HG03139 (cell line): Measurements from ENCODE around the gene PMEPA1.

Experiments
- ATAC-seq: cut with Tn5 transposase; IDR thresholded peaks from one replicate; pipeline ENCODE4 v1.9.1; 2021; ENCODE audit not compliant: unreplicated experiment

PMEPA1 gene, protein sequence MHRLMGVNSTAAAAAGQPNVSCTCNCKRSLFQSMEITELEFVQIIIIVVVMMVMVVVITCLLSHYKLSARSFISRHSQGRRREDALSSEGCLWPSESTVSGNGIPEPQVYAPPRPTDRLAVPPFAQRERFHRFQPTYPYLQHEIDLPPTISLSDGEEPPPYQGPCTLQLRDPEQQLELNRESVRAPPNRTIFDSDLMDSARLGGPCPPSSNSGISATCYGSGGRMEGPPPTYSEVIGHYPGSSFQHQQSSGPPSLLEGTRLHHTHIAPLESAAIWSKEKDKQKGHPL

DNA sequence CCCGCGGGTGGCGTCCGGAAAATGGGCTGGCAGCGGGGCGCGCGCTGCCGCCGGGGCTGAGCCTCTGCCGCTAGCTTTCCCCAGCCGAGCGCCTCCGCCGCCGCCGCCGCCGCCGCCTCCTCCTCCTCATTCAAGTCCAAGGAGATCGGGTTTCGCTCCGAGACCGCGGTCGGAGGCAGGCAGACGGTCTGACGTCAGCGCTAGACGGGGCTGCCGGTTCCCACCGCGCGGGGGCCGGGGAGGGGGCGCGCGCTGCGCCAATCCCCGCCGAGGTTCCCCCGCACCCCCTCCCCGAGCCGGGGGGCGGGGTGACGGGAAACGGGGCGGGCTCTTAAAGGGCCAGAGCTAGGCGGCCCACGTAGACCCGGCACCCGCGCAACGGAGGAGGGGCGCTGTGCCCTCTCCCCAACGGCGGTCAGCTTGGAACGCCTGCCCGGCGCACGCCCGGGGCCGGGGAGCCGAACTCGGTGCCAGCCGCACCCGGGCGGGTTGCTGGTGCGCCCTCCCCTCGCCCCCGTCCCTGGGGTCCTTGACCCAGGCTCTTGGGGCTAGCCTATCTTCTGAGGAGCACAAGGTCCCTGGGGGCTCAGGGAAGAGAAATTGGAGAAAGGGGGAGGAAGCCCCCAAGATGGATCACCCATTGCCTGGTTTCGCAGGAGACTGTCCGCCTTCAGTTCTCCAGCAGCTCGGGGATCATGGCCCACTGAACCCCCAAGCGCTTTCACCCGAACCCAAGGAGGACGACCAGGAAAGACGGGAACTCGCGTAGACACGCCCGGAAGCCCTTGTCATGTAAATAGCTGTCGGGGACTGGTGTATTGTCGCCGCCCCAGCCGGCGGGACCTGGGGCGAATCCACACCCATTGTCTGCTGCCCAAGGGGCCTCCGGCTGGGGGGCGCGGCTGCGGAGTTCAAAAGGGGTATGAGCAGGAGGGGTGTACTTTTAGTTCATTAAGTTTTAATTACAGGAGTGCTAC lies at the start of gene PMEPA1:
PMEPA1 (minus strand) TSS at position 193 of the 977 bp plus-strand sequence. CDS start 433 bp downstream, outside the sequence.
- ATAC-seq: peak; percentile 61

DNA sequence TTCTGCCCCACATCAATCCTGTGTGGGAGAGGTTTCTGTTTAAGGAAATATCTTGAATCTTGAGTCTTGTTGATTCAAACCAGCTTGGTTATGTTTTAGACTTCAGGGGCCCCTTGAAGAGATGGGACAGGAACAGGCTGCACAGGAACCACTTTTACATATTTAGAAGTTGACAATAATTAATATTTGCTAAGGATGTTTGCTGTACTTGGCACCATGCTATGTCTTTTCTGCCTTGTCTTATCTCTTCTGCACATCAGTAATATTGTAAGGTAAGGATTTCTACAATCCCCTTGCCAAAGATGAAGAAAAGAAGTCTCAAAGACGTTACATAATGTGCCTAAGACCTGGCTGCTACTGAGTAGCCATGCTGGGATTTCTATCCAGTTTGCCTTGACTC lies 48.0 kb upstream of the PMEPA1 start:
- no peak for ATAC-seq

DNA sequence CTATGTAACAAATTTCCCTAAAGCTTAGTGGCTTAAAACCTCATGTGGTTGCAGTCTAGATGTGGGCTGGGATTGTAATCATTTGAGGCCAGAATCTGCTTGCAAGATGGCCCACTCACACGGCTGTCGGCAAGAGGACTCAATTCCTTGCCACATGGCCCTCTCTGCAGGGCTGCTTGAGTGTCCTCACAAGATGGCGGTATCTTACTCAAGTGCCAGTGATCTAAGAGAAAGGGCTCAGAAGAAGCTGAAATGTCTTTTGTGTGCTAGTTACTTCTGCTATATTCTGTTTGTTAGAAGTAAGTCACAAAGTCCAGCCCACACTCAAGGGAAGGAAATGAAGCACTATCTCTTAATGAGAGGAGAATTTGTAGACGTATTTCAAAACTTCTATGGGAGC lies 47.1 kb upstream of the PMEPA1 start:
- ATAC-seq: no peak

DNA sequence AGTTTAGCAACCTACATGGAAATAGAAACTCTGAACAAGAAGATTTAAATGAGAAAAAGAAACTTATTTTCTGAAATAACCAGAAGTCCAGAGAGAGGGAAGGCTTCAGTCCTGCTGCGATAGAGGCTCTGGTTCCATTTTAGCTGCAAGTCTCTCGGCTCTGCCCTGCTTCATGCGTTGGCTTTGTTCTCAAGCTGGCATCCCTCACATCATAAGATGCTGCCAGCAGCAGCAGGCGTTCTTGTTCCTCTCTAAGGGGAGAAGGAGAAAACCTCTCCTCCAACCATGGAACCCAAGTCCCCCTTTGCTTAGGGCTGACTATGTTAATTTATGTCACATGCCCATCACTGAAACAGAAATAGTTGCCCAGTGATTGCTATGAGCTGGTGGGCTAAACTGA lies 46.4 kb upstream of the PMEPA1 start:
- ATAC-seq: no peak

DNA sequence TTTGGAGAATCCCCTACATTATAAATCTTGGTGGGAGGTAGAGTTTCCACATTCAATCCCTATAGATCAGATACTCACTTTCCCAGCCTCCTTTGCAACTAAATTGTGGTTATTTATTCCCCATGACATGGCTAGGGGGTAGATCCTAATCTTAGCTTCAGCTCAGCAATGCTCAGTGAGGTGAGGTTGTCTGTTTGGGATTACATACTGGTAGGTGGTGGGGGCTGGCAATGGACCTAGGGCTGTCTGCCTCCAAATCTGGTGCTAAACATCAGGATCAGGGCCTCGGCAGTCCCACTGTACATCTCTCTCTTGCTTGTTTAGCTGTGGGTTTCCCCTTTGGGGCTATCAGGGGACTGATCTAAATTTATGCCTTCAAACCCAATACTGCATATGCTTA lies 45.8 kb upstream of the PMEPA1 start:
- ATAC-seq: no peak

DNA sequence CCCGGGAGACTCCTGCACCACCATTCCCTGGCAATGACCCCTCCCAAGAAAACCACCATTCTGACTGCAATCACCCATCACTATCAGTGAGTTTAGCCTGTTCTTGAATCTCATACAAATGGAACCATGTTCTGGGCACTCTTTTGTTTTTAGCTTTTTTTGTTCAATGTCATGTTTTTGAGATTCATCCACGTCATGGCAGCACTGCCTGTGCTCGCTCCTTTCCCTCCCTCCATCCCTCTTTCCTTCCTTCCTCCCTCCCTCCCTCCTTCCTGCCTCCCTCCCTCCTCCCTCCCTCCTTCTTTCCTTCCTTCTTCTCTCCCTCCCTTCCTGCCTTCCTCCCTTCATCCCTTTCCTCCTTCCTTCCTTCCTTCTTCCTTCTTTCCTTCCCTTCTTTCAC lies 44.4 kb upstream of the PMEPA1 start:
- ATAC-seq: no peak

DNA sequence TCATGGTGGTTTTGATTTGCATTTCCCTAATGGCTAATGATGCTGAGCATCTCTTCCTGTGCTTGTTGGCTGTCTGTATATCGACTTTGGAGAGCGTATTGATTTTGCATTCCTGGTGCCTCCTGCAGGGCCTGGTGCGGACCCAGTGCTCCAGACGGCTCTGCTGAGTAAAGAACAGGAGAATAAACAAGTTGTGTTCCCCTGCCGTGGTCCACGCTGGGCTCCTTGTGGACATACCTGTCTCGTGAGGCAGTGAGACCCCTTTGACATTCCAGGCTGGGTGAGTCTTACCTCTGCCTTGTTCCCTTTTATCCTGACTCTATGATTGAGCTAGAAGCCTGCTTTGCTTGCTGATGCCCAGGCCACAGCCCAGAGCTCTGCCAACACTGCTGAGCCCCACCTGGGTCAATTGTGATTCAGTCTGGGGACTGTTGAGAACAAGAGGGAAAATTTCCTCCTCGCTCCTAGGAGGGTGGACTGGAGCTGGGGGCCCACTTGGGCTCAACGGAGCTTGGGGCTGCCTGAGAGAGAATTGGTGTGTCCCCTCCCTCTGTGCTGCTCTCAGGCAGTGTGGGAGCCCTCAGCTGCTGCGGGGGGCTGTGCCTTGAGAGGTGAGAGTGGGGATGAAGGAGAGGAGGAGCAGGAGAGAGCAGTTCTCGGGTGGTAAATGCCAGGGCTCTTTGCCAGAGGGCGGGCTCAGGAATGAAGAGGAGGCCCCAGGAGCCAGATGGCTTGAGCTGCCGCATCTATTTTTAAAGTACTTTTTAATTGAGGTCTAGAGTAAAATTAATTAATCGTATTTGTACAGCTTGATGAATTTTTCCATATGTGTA lies 43.7 kb upstream of the PMEPA1 start:
- ATAC-seq: no peak

DNA sequence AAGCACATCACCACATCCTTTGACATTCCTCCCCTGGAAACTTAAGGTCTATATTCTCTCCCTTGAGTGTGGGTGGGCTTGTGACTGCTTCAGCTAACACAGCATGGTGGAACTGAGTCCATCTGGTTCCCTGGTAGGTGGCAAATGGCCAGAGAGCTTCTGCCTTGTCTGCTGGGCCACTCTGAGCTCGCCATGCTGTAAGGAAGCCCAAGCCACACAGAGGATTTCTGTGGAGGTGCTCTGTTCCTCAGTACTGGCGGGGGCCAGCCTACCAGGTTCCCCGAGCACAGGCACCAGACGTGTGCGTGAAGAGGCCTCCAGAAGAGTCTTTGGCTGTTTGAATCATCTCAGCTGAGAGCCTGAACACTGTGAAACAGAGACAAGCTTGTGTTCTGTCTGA lies 41.6 kb upstream of the PMEPA1 start:
- no peak for ATAC-seq

DNA sequence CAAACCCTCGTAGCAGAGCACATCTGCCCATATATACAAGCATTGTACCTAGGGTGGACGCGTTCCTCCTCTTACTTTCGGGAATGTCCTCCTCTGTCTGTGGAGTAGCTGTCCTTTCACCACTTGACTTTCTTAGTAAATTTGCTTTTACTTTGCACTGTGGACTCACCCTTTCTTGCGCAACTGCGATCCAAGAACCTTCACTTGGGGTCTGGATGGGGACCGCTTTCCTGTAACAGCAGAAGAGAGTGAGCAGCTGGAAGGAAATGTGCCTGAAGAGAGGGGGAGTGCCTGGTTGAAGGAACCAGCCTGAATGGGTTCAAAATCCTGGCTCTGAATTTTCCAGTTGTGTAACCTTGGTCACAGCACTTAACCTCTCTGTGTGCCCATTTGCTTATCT lies 40.1 kb upstream of the PMEPA1 start:
- no peak for ATAC-seq

DNA sequence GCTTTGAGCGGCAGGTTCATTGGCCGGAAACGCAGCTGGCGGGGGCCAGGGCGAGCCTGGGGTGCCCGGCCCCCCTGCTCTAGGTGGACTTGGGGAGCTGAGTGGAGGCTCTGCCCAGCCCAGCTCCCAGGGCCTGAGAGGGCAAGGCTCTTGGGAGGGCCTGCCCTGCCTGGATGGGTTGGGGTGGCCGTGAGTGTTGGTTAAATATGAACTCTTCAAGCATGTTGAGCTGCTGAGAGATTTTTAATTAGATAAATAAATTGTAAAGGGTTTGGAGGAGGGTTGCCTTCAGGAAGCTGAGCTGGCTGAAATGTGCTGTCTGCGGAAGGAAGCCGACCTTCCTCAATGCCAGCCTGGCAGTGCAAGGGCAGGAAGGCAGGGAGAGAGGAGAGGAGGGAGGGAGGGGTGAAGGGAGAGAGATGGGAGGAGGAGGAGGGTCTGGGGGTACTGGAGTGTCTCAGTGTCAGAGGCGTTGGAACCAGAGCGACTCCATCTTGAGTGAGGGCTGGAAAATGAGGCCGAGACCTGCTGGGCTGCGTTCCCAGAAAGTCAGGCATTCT lies 39.4 kb upstream of the PMEPA1 start:
- no peak for ATAC-seq

DNA sequence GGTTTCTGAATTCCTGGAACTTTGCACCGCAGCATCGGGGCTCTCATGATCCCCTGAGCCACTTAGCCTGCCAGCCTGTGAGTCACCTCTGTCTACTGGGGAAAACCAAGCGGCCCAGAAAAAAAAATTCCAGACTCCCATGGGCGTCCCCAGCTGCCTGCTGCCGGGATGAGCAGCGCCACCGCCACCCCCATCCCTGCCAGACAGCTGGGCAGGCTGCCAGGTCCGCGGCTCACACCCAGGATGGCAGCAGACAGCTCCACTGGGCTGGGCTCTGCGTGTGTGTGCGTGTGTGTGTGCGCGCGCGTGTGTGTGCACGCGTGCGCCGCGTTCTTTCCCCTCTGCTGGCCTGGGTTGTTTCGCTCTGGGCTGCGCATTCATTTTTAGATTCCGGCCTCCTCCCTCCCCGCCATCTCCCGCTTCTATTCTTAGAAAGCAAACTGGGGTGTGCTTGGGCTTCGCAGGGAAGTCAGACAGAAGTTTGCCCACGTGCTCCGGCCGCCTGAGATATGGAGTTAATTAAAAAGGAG lies 38.9 kb upstream of the PMEPA1 start:
- no peak for ATAC-seq

DNA sequence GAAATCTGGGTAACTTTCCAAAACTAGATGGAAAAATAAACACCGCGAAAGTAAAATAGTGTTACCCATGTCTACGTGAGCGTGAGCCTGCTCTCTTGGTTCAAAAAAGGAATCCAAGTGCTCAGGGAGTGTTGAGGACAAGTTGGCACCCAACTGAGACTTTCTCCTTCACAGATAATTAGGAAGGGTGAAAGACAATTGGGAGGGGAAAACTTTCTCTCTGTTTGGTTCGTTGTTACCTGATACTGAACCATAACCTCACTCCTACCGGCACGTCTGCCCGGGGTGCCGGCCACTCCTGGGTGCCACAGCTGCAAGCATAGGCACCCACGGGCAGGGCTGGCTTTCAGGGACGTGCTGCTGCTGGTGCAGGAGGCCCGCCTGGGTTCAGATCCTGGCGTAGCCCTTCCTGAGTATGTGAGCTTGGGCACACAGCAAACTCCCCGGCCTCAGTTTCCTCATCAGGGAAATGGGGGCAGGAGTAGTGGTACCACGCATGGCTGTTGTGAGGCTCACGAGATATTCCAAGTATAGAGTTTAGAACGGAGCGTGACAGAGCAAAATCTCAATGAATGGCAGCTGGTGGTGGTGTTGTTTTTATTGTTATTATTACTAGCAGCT lies 38.2 kb upstream of the PMEPA1 start:
- ATAC-seq: no peak

DNA sequence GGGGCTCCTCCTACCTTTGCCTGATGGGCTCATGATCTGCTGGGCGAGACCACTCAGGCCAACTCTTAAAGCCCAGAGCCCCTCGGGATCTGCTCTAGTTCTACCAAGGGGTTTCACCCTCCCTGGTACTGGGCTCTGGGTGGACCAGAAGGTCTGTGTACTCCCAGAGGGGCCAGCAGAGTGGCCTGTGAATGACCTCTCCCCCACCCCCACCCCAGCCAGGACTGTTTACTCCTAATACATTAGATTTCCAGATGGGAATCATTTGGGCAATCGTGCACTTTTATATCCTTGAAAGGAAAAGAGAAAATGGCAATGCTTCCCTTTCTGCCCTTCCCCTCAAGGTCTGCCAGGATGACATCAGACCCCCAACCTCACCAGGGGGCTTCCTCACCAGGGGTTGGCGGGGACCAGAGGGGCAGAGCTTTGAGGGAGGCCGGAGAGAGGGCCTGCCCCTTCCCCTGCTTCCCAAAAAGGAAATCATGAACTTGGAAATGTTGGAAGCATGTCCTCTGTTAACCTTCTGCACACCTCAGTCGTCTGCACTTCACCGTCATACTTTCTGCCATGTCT lies 37.1 kb upstream of the PMEPA1 start:
- ATAC-seq: no peak

DNA sequence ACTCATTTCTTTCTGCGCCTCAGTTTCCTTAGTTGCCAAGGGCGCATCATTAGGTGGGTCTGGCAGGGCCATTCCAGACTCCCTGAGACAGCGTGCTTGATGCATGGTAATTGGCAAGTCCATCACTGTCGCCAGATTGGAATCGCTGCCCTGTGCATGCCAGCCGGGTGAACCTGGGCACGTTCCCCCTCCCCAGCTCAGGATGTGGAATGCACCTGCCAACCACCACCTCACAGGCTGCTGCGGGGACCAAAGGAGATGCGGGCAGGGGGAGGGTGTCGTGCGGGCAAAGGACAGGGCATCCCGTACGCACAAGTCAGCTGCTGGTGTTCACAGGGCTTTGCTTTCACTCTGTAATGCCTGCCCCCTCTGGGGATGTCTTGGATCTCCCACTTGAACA lies 36.4 kb upstream of the PMEPA1 start:
- no peak for ATAC-seq

DNA sequence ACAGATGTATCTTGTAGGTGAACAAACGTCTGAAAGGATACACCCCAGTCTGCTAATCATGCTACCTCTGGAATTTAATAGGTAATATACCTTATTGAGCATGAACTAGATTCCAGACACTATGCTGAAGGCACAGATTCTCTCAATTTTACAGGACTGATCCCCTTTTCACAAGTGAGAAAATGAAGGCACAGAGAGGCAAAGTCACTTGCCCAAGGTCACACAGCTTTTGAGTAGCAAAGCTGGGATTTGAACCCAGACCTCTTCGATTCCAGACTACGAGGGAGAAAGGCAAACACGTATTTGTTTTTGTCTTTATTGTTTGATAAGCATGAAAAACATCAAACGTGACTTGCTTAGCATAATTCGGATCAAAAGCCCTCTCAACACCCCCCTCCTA lies 34.4 kb upstream of the PMEPA1 start:
- no peak for ATAC-seq

DNA sequence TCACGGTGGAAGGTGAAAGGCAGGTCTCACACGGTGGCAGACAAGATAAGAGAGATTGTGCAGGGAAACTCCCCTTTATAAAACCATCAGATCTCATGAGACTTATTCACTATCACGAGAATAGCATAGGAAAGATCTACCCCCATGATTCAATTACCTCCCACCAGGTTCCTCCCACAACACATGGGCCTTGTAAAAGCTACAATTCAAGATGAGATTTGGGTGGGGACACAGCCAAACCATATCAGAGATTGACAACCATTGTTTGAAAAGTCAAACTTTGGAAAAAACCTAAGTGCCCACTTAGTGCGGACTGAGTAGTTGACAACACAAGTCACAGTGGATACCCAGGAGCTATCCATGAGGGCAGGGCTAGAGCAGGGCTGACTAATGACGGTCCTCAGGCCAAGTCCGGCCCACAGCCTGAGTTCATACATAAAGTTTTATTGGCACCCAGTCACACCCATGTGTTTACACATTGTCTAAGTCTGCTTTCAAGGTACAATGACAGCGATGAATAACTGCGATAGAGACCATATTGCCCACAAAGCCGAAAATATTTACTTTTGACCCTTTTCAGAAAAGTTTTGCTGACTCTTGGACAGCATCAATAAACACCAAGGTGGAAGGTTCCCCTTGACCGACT lies 33.8 kb upstream of the PMEPA1 start:
- ATAC-seq: no peak

DNA sequence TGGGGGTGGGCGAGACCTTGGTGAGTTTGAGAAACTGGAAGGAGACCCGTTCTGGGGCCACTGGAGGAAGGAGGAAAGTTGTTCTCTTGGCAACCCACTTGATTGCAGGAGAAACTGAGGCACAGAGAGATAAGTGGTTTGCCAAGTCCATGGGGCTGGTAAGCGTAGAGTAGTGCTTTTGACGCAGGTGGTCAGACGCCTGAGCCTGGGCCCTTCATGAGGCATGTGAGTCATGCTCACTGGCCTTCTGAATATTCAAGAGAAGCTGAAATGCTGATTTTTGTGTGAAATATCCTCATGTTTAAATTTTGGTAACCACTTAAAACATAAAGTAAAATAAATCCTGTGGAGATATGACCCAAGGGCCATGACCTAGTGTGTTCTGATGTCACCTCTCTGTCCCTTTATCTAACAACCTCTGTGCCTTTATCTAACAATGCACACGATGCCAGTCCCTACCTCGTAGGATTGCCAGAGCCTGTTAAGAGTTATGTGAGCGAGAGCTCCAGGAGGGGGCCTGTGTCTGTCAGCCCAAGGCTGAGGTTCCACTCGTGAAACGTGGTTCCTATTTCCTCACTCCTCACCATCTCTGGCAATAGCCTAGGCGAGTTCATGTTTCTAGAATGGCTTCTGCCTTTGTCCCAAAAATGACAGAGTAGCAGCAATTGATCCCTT lies 32.8 kb upstream of the PMEPA1 start:
- ATAC-seq: no peak

DNA sequence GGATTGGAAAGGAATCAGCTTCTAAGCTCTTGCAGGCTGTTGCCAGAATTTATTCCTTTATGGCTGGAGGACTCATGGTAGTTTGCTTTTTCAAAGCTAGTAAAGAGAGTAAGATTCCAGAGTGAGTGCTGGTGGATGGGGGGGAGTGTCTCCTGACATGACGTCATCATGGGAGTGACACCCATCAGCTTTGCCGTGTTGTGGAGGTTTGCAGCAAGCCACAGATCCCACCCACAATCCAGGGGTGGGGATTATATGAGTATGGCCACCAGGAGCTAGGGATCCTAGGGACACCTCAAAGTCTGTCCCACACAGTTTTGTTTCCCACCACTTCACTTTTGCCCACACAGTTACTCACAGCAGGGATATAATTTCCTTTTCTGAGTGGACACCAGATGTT lies 28.7 kb upstream of the PMEPA1 start:
- ATAC-seq: no peak

DNA sequence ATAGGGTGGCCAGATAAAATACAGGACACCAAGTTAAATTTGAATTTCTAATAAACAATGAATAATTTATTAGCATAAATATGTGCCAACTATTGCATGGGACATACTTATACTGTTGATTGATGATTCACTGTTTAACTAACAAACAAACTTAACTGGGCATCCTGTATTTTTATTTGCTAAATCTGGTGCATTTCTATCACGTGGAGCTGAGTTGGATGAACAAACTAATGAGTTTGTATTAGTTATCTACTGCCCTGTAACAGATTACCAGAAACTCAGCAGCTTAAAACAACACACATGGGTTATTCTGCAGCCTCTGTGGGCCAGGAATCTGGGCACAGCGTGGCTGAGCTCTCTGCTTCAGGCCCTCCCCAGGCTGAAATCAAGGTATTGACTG lies 28.2 kb upstream of the PMEPA1 start:
- ATAC-seq: no peak
